ENCODE data around the gene CAGE1.

The CAGE1 gene

DNA sequence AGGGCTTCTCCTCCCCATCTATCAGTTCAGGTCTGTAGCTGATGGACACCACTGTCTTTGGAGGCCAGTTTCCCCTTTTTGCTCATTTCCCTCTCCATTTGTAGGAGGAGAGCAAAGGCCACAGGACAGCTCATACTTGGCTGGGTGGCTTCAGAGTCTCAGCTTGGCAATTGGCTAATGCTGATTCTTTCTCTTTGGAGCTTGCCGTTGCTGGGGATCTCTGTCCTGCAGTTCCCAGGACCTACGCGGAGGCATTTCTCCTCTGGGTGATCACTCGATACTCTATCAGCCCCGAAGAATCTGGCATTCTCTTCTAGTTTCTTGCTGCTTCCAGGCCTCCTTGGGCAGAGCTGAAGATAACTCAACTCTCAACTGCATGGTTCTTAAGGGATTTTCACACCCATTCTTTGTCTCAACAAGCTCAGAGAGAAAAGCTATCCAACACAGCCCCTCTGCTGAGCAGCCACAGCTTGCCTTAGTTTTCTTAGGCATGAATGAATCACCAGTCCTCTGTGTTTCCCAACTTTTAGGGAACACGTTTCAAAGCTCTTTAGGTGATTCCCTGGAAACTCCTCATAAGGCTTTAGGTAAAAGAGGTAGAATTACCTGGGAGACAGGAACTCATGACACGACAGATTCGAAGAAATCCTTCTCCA lies 57.3 kb downstream of the CAGE1 start:
- H3K27ac ChIP-seq (ENCODE audit: low read length) = no peak overlapping the region
- H3K36me3 ChIP-seq (replicated peaks; ENCODE audit: low read depth, low read length) = no peaks in the 10 kb centered on the region

DNA sequence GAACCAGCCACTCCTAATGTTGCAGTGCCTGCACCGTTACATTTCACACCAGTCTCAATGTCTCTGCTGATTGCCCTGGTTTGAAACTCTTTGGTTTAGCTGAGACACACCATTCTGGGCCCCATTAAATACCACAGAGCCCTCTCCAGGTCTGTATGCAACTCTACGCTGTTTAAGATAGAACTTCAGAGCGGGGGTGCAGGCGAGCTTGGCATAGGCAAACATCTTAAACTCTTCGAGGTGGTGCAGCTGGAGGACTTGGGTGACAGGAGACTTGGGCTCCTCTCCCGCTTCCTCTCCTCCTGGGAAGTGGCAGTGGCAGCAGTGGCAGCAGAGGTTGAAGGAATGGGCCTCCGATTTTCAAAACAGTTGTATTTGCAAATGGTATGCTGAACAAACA lies 58.1 kb downstream of the CAGE1 start:
- Histone ChIP-seq H2AFZ (ENCODE audit: low read depth, low read length) (no peak overlapping the region), H4K20me1 (ENCODE audit: insufficient read depth, low read length) (no peaks in the 10 kb centered on the region), H3K36me3 (replicated peaks; ENCODE audit: low read depth, low read length) (no peaks in the 10 kb centered on the region), H3K4me3 (ENCODE audit: low read length) (no peak overlapping the region), H3K9ac (ENCODE audit: low read length) (no peak overlapping the region), H3K9me3 (ENCODE audit: insufficient read depth, low read length) (no peaks in the 10 kb centered on the region), H3K27me3 (ENCODE audit: low read depth, low read length) (no peaks in the 10 kb centered on the region), H3K27ac (ENCODE audit: low read length) (no peak overlapping the region), H3K79me2 (ENCODE audit: low read length) (no peaks in the 10 kb centered on the region), H3K4me1 (ENCODE audit: low read length) (peaks cover 12% of the 10 kb centered on the region), H3K4me2 (ENCODE audit: low read length) (no peak overlapping the region)
- no peak for TF ChIP-seq EZH2phosphoT487 (IDR thresholded peaks at IDR 0.05; ENCODE audit: low read depth)
- no peak for TF ChIP-seq CTCF (IDR thresholded peaks at IDR 0.05; ENCODE audit: low read depth, low read length)

More for the DNA sequence above, 57.3 kb downstream of the CAGE1 start:
- Histone ChIP-seq H3K27me3 (ENCODE audit: low read depth, low read length) (no peaks in the 10 kb centered on the region), H3K4me2 (ENCODE audit: low read length) (no peak overlapping the region), H3K79me2 (ENCODE audit: low read length) (no peaks in the 10 kb centered on the region), H3K4me1 (ENCODE audit: low read length) (peaks cover 9% of the 10 kb centered on the region), H3K9me3 (ENCODE audit: insufficient read depth, low read length) (no peaks in the 10 kb centered on the region), H3K9ac (ENCODE audit: low read length) (no peak overlapping the region), H2AFZ (ENCODE audit: low read depth, low read length) (no peak overlapping the region), H4K20me1 (ENCODE audit: insufficient read depth, low read length) (no peaks in the 10 kb centered on the region), H3K4me3 (ENCODE audit: low read length) (no peak overlapping the region)
- TF ChIP-seq EZH2phosphoT487 (IDR thresholded peaks at IDR 0.05; ENCODE audit: low read depth) (no peak), CTCF (IDR thresholded peaks at IDR 0.05; ENCODE audit: low read depth, low read length) (no peak)

DNA sequence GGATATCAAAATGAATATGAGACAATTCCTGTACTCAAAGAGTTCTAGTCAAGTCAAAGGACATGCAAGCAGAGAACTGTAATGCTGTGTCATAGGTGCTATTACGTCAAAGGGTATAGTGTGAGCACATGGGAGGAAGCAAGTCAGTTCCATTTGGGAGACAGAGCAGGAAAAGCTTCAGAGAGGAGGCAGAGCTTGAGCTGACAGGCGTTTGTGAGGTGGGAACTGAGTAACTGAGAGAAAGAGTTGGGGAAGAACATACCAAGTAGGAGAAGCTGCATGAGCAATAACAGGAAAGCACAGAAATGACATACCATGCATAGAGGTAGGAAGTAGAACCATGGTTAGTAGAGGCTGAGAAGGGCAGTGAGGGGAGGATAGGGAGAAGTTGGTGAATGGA lies 61.3 kb downstream of the CAGE1 start:
- H3K4me2 ChIP-seq (ENCODE audit: low read length) = peak overlapping the region; percentile 46
- no peaks in the 10 kb centered on the region for H3K9me3 ChIP-seq (ENCODE audit: insufficient read depth, low read length)
- H3K79me2 ChIP-seq (ENCODE audit: low read length) = no peaks in the 10 kb centered on the region
- peaks cover 26% of the 10 kb centered on the region for H3K4me1 ChIP-seq (ENCODE audit: low read length)
- no peaks in the 10 kb centered on the region for H3K36me3 ChIP-seq (replicated peaks; ENCODE audit: low read depth, low read length)
- no peaks in the 10 kb centered on the region for H3K27me3 ChIP-seq (ENCODE audit: low read depth, low read length)
- no peak overlapping the region for H3K27ac ChIP-seq (ENCODE audit: low read length)
- no peak overlapping the region for H3K9ac ChIP-seq (ENCODE audit: low read length)
- no peaks in the 10 kb centered on the region for H4K20me1 ChIP-seq (ENCODE audit: insufficient read depth, low read length)
- TF ChIP-seq CTCF (IDR thresholded peaks at IDR 0.05; ENCODE audit: low read depth, low read length) (no peak), EZH2phosphoT487 (IDR thresholded peaks at IDR 0.05; ENCODE audit: low read depth) (no peak)
- H3K4me3 ChIP-seq (ENCODE audit: low read length) = no peak overlapping the region
- H2AFZ ChIP-seq (ENCODE audit: low read depth, low read length) = no peak overlapping the region

- Histone ChIP-seq H4K20me1 (ENCODE audit: insufficient read depth, low read length) (no peaks in the 10 kb centered on the region), H3K27me3 (ENCODE audit: low read depth, low read length) (no peaks in the 10 kb centered on the region), H3K9me3 (ENCODE audit: insufficient read depth, low read length) (no peaks in the 10 kb centered on the region), H3K4me3 (ENCODE audit: low read length) (no peak overlapping the region), H3K4me2 (ENCODE audit: low read length) (no peak overlapping the region), H3K79me2 (ENCODE audit: low read length) (no peaks in the 10 kb centered on the region), H3K27ac (ENCODE audit: low read length) (no peak overlapping the region), H3K36me3 (replicated peaks; ENCODE audit: low read depth, low read length) (no peaks in the 10 kb centered on the region), H2AFZ (ENCODE audit: low read depth, low read length) (no peak overlapping the region), H3K4me1 (ENCODE audit: low read length) (peaks cover 26% of the 10 kb centered on the region), H3K9ac (ENCODE audit: low read length) (no peak overlapping the region)
- TF ChIP-seq CTCF (IDR thresholded peaks at IDR 0.05; ENCODE audit: low read depth, low read length) (no peak), EZH2phosphoT487 (IDR thresholded peaks at IDR 0.05; ENCODE audit: low read depth) (no peak)
Measured at GRCh38 chr6:7325750-7326149, 63.8 kb downstream of the CAGE1 start.
